NK-92 (cell line): ENCODE results near the gene TMEM203.

Source experiments
- DNase-seq: peaks from one replicate; lab custom pipeline; 2025; ENCODE audit not compliant: unreplicated experiment; lab: John Stamatoyannopoulos, UW

TMEM203 gene

GRCh38 chr9:137167747-137168572, 37.5 kb downstream of the TMEM203 start:
- DNase-seq, result no peak

- DNase-seq, result no peak
Observed at GRCh38 chr9:137167277-137167746, 38.1 kb downstream of the TMEM203 start.

DNA sequence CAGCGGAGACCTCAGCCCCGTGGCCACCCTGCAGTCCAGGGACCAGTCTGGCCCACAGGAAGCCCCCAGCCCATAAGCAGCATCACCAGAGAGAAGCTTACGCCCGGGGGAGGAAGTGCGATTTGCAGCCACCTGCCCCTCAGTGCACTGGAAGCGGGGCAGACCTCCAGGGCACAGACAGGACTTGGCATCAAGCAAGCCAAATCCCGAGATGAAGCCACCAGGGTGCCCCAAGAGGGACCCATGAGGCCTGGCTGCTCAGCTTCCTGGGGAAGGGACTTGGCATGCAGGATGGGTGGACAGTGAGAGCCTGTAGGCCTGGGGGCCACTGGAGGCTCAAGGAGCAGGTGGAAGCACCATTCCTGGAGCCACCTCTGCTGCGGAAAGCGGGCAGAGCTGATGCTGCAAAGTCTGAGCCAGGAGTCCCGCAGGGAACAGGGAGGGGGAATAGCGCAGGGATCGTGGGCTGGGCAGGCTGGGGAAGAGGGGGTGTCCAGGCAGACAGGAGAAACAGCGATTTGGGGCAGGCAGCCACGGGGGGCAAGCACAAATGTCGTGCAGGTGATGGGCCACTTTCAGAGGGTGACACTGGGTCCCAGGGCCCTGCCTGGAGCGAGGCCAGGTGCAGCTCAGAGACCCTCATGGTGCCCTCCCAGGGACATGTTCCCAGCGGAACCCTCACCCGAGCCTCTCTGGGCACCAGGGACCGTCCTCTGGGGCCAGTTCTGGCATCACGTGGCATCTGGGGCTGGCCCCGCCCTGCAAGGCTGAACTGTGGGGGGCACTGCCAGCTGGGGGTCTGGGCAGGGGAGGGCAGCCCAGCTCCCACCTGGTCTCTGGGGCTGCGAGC, 38.8 kb downstream of the TMEM203 start:
- DNase-seq, result no peak

DNA sequence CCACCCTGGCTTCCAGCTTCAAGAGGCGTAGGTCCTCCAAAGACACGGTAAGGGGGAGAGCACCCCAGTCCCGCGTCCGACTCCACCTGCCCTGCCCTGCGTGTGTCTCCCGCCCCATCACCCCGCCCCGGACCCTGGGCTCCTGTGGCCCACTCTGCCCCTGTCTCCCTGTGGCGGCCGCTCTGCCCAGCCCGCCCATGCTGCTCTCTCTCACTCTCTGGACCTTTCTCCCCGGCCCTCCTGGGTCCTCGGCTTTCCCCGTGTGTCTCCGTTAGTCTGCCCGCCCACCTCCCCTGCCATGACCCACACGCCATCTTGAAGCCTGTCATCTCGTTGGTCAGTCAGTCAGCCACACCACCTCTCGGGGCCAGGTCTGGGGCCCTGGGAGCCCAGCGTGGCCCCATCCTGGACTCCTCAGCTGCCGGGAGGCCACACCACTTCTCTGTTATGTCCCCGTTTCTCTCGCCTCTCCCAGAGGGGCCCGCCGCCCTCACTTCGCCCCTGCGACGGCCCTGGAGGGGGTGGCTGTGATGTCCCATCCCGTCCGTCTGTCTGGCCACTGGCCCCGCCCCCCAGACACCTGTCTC, 40.1 kb downstream of the TMEM203 start:
- no peak for DNase-seq

DNA sequence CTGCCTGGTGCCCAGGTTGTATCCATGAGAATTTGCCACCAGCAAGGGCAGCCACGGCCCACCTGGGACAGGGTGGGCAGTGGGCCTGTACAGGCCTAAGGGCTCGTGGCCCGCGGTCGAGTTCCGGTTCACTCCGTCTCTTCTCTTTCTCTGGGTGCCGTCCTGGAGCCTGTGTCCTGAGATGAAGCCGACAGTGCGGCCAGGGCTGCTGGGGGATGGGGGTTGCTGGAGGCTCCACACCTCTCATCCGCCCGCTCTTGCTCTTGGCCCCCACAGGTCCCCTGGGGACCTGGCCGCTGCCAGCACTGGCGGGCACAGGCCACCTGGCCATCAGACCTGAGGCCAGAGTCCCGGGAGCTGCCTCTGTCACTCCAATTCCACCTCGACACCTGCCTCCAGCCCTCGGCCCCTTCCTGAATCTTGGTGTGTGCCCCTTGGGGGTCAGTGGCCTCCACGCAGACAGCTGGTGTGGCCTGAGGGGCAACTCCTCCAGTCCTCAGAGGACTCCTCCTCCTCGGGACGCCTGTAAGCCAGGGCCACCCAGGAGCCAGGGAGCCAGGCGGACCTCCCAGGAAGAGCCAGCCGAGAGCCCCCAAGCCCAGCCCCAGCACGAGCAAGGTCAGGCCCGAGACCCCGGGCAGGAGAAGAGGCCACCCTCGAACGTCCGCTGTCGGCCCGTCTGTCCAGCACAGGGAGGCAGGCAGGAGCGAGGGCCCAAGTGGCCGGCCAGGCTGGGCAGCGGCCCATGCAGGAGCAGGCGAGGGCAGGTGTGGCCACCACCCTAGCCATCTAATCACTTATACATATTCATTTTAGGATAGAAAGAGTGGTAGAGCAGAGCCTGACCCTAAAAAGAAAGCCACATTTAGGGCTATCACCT, 40.8 kb downstream of the TMEM203 start:
- DNase-seq, result no peak

- DNase-seq, result no peak
Observed at GRCh38 chr9:137163805-137164204, 41.6 kb downstream of the TMEM203 start.

GRCh38 chr9:137163365-137163715, 42.1 kb downstream of the TMEM203 start:
- DNase-seq, result no peak

GRCh38 chr9:137162505-137163364, 42.7 kb downstream of the TMEM203 start:
- DNase-seq, result no peak

DNA sequence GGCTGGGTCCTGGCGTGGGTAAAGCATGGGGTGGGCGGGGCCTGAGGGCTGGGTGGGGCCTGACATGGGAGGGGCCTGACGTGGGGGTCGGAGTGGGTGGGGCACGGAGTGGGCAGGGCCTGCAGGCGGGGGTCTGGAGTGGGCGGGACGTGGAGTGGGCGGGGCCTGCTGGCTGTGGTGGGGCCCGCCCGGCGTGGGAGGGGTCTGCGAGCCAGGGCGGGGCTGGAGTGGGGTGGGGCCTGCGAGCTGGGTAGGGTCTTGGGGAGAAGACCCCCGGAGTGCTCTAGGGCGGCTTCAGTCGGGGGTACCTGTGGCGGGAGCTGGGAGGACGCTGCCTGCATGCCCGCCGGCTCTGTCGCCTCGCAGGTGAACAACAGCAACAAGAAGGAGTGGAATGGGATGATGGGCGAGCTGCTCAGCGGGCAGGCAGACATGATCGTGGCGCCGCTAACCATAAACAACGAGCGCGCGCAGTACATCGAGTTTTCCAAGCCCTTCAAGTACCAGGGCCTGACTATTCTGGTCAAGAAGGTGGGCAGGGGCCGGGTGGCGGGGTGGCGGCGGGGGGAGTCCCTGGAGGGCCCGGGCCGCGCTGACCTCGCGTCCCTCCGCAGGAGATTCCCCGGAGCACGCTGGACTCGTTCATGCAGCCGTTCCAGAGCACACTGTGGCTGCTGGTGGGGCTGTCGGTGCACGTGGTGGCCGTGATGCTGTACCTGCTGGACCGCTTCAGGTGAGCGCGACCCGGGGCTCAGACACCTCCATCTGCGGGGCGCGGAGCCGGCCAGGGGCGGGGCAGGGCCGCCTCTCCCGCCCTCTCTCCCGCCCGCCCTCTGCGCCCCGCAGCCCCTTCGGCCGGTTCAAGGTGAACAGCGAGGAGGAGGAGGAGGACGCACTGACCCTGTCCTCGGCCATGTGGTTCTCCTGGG, 43.6 kb downstream of the TMEM203 start:
- no peak for DNase-seq

GRCh38 chr9:137160716-137161557, 44.5 kb downstream of the TMEM203 start:
- no peak for DNase-seq

DNA sequence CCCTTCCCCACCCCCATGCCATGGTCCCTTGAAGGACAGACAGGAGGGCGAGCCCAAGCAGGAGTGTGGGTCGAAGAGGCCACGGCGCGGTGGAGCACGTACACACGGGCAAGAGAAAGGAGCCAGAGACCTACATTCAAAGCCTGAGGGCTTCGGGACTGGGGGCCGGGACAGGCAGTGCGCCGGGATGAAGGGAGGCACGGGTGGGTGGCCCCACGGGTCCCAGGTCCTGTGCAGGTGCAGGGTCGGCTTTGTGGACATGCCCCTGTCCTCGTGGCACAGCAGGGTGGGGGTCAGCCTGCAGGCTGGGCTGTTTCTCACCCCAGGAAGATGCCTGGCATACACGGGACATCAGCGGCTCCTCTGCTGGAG, 45.4 kb downstream of the TMEM203 start:
- DNase-seq, result no peak

GRCh38 chr9:137159105-137160053, 46.1 kb downstream of the TMEM203 start:
- DNase-seq, result no peak

DNA sequence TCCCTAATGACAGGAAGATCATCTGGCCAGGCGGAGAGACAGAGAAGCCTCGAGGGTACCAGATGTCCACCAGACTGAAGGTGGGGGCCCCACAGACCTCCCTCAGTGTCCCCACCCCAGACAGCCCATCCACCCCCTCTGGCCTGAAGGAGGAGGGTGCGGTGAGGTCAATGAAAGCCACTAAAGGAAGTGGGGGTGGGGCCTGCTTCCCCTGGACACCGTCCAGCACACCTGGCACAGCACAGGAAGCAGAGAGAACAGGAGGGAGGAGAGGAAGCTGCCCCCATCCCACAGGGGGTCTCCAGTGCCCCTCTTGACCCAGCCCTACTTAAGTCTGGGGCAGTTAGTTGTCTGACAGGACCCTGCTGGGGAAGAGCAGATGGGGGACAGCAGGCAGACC, 46.8 kb downstream of the TMEM203 start:
- no peak for DNase-seq

GRCh38 chr9:137157618-137158415, 47.6 kb downstream of the TMEM203 start:
- no peak for DNase-seq

DNA sequence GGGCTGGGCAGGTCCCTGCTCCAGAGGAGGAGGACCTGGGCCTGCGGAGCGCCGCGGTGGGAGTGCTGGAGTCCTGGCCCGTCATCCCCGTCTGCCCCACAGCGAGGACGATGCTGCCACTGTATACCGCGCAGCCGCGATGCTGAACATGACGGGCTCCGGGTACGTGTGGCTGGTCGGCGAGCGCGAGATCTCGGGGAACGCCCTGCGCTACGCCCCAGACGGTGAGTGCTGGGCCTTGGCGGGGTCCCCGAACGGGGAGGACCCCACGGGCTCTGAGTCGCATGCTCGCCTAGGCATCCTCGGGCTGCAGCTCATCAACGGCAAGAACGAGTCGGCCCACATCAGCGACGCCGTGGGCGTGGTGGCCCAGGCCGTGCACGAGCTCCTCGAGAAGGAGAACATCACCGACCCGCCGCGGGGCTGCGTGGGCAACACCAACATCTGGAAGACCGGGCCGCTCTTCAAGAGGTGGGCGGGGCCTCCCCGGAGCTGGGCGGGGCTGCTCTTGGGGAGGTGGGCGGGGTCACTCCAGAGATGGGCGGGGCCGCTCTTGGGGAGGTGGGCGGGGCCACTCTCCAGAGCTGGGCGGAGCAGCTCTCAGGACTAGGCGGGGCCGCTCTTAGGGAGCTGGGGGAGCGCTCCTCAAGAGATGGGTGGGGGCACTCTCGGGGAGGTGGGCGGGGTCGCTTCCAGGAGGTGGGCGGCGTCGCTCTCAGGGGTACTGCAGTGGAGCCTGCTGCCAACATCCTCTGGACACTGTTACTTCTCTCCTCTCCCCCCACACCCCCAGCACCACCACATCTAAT, 48.7 kb downstream of the TMEM203 start:
- no peak for DNase-seq
